Activated naive CD4-positive, alpha-beta T cell treated with anti-CD3 and anti-CD28 coated beads for 36 hours (primary cell): ENCODE results near the gene LILRA1. TPM values are rescaled to one million over a fixed set of nuclear protein-coding genes. Genes with fewer than 3 reads are reported as not detected.
"Not testable (repeated sequence)": the region's sequence is repeated elsewhere in the genome, so short reads cannot be mapped to it uniquely, and the experiment has no call there.

Experiments
- CTCF ChIA-PET: fragments of 350-600 bp; sonication (Branson Sonifier 250); formaldehyde crosslinking; loops from one replicate; lab custom pipeline; 2021; ENCODE audit warnings: antibody characterized with exemption; lab: Charles Lee
- DNase-seq: peaks from one replicate; pipeline ENCODE4 v3.0.0-alpha.2; 2020
- H3K27ac Mint-ChIP-seq: one replicate; pipeline ENCODE4 v1.8.0; 2021; ENCODE audit warnings: mild to moderate bottlenecking, mixed read lengths
- H3K27me3 Mint-ChIP-seq: one replicate; pipeline ENCODE4 v1.8.0; 2021; ENCODE audit warnings: low read depth, mixed read lengths
- H3K36me3 Mint-ChIP-seq: one replicate; pipeline ENCODE4 v1.8.0; 2021; ENCODE audit warnings: low read depth, mixed read lengths
- H3K4me1 Mint-ChIP-seq: one replicate; pipeline ENCODE4 v1.8.0; 2021; ENCODE audit warnings: low read depth, mixed read lengths
- H3K4me3 Mint-ChIP-seq: one replicate; pipeline ENCODE4 v1.8.0; 2021; ENCODE audit warnings: mild to moderate bottlenecking, moderate library complexity, mixed read lengths
- H3K9me3 Mint-ChIP-seq: one replicate; pipeline ENCODE4 v1.8.0; 2021; ENCODE audit warnings: mixed read lengths
- intact Hi-C: fragments of 100-400 bp; cut with micrococcal nuclease; formaldehyde crosslinking; loops from one replicate; pipeline ENCODE4 v1.15.1; 2023
- total RNA-seq, 2 experiments: library from RNA; stranded (reverse); gene quantifications; one replicate each; pipeline ENCODE4 v1.2.3, GENCODE V29; 2021

Gene LILRA1
- not detected for total RNA-seq

- H3K9me3 Mint-ChIP-seq: not testable (repeated sequence)
These were observed at the start of gene LILRA1 for GRCh38 chr19:54593445-54593844. Gene LILRA1 (plus strand): TSS chr19:54593632. CDS start chr19:54594245, 613 bp downstream.

GRCh38 chr19:54548806-54549205 lies 44.6 kb upstream of the LILRA1 start:
- Mint-ChIP-seq H3K27me3 (peaks cover 19% of the 10 kb centered on the region), H3K4me3 (no peak overlapping the region), H3K9me3 (peaks cover 2% of the 10 kb centered on the region), H3K4me1 (peaks cover 6% of the 10 kb centered on the region), H3K36me3 (no peaks in the 10 kb centered on the region), H3K27ac (no peak overlapping the region)
- CTCF ChIA-PET: no interaction called here
- DNase-seq: no peak
- intact Hi-C loops: no loop called here

More at GRCh38 chr19:54593445-54593844, at the start of gene LILRA1:
- H3K27ac Mint-ChIP-seq, H3K36me3 Mint-ChIP-seq, DNase-seq, H3K4me3 Mint-ChIP-seq, CTCF ChIA-PET, intact Hi-C loops, H3K4me1 Mint-ChIP-seq: not testable (repeated sequence)
- H3K27me3 Mint-ChIP-seq: peaks cover 13% of the 10 kb centered on the region

- Mint-ChIP-seq H3K9me3 (peaks cover 2% of the 10 kb centered on the region), H3K27me3 (peaks cover 20% of the 10 kb centered on the region), H3K27ac (no peak overlapping the region), H3K4me1 (peaks cover 6% of the 10 kb centered on the region), H3K36me3 (no peaks in the 10 kb centered on the region), H3K4me3 (no peak overlapping the region)
- intact Hi-C loops: no loop called here
- no peak for DNase-seq
- CTCF ChIA-PET: no interaction called here
These were observed 44.2 kb upstream of the LILRA1 start for GRCh38 chr19:54549224-54549623.

GRCh38 chr19:54551293-54551692 lies 42.1 kb upstream of the LILRA1 start:
- DNase-seq: no peak
- no peak overlapping the region for H3K4me3 Mint-ChIP-seq
- H3K27me3 Mint-ChIP-seq: peaks cover 25% of the 10 kb centered on the region
- H3K27ac Mint-ChIP-seq: no peak overlapping the region
- no peaks in the 10 kb centered on the region for H3K36me3 Mint-ChIP-seq
- CTCF ChIA-PET: interaction anchor here (0.6 to 1.0 kb wide), 2 partner anchors 70 to 1421 kb away, joined by 3 read pairs; no protein-coding TSS in a partner anchor
- H3K4me1 Mint-ChIP-seq: peaks cover 6% of the 10 kb centered on the region
- peaks cover 2% of the 10 kb centered on the region for H3K9me3 Mint-ChIP-seq
- intact Hi-C loops: no loop called here

- CTCF ChIA-PET: interaction anchor here (1.0 kb wide), 1 partner anchor 71 kb away, joined by 3 read pairs; no protein-coding TSS in a partner anchor
- Mint-ChIP-seq H3K27me3 (peaks cover 25% of the 10 kb centered on the region), H3K4me1 (peaks cover 6% of the 10 kb centered on the region), H3K9me3 (peaks cover 2% of the 10 kb centered on the region), H3K36me3 (no peaks in the 10 kb centered on the region), H3K4me3 (no peak overlapping the region), H3K27ac (no peak overlapping the region)
- no peak for DNase-seq
- intact Hi-C loops: no loop called here
These were observed 41.2 kb upstream of the LILRA1 start for GRCh38 chr19:54551950-54552912.

GRCh38 chr19:54552913-54553310 lies 40.5 kb upstream of the LILRA1 start:
- intact Hi-C loops: no loop called here
- H3K4me3 Mint-ChIP-seq: no peak overlapping the region
- H3K4me1 Mint-ChIP-seq: peaks cover 6% of the 10 kb centered on the region
- no peaks in the 10 kb centered on the region for H3K36me3 Mint-ChIP-seq
- peaks cover 2% of the 10 kb centered on the region for H3K9me3 Mint-ChIP-seq
- CTCF ChIA-PET: no interaction called here
- DNase-seq: no peak
- no peak overlapping the region for H3K27ac Mint-ChIP-seq
- peaks cover 25% of the 10 kb centered on the region for H3K27me3 Mint-ChIP-seq

GRCh38 chr19:54554006-54554405 lies 39.4 kb upstream of the LILRA1 start:
- no peak for DNase-seq
- Mint-ChIP-seq H3K36me3 (no peaks in the 10 kb centered on the region), H3K27ac (no peak overlapping the region), H3K27me3 (peaks cover 34% of the 10 kb centered on the region), H3K9me3 (peaks cover 2% of the 10 kb centered on the region), H3K4me3 (no peak overlapping the region), H3K4me1 (peaks cover 6% of the 10 kb centered on the region)
- CTCF ChIA-PET: no interaction called here
- intact Hi-C loops: no loop called here

GRCh38 chr19:54554896-54555295 lies 38.5 kb upstream of the LILRA1 start:
- DNase-seq: no peak
- Mint-ChIP-seq H3K4me3 (no peak overlapping the region), H3K4me1 (peaks cover 6% of the 10 kb centered on the region), H3K36me3 (no peaks in the 10 kb centered on the region), H3K27me3 (peaks cover 32% of the 10 kb centered on the region), H3K27ac (no peak overlapping the region), H3K9me3 (peaks cover 2% of the 10 kb centered on the region)
- CTCF ChIA-PET: no interaction called here
- intact Hi-C loops: no loop called here

- intact Hi-C loops: no loop called here
- Mint-ChIP-seq H3K4me3 (no peak overlapping the region), H3K27me3 (peaks cover 30% of the 10 kb centered on the region), H3K9me3 (peaks cover 2% of the 10 kb centered on the region), H3K4me1 (peaks cover 5% of the 10 kb centered on the region), H3K27ac (no peak overlapping the region), H3K36me3 (no peaks in the 10 kb centered on the region)
- CTCF ChIA-PET: interaction anchor here (1.0 kb wide), 1 partner anchor 75 kb away, joined by 3 read pairs; no protein-coding TSS in a partner anchor
- DNase-seq: no peak
These were observed 37.2 kb upstream of the LILRA1 start for GRCh38 chr19:54556194-54556593.

GRCh38 chr19:54558339-54558738 lies 35.1 kb upstream of the LILRA1 start:
- no peak for DNase-seq
- intact Hi-C loops: no loop called here
- H3K27ac Mint-ChIP-seq: no peak overlapping the region
- peaks cover 27% of the 10 kb centered on the region for H3K27me3 Mint-ChIP-seq
- H3K4me3 Mint-ChIP-seq: no peak overlapping the region
- no peaks in the 10 kb centered on the region for H3K36me3 Mint-ChIP-seq
- H3K4me1 Mint-ChIP-seq: no peaks in the 10 kb centered on the region
- CTCF ChIA-PET: interaction anchor here (0.6 kb wide), 1 partner anchor 1605 kb away, joined by 4 read pairs; no protein-coding TSS in a partner anchor
- H3K9me3 Mint-ChIP-seq: no peaks in the 10 kb centered on the region

GRCh38 chr19:54560881-54561385 lies 32.5 kb upstream of the LILRA1 start:
- Mint-ChIP-seq H3K27ac (no peak overlapping the region), H3K4me1 (no peaks in the 10 kb centered on the region), H3K27me3 (peaks cover 19% of the 10 kb centered on the region), H3K9me3 (no peaks in the 10 kb centered on the region), H3K36me3 (no peaks in the 10 kb centered on the region), H3K4me3 (no peak overlapping the region)
- intact Hi-C loops: no loop called here
- CTCF ChIA-PET: no interaction called here
- DNase-seq: no peak

GRCh38 chr19:54561840-54562239 lies 31.6 kb upstream of the LILRA1 start:
- Mint-ChIP-seq H3K4me3 (no peak overlapping the region), H3K9me3 (no peaks in the 10 kb centered on the region), H3K4me1 (no peaks in the 10 kb centered on the region), H3K27me3 (peaks cover 26% of the 10 kb centered on the region), H3K27ac (no peak overlapping the region), H3K36me3 (no peaks in the 10 kb centered on the region)
- DNase-seq: no peak
- intact Hi-C loops: no loop called here
- CTCF ChIA-PET: no interaction called here
